KMS-11 (cell line): ENCODE data around the gene CACNG3.
"Not testable (repeated sequence)": the region's sequence is repeated elsewhere in the genome, so short reads cannot be mapped to it uniquely, and the experiment has no call there.

ENCODE experiments used
- H2AFZ ChIP-seq: fragments of 200-600 bp; sonication (generic); 2 replicates; pipeline ENCODE4 v1.6.1; 2016; ENCODE audit warnings: antibody characterized with exemption, mixed run types, low read depth
- H3K27ac ChIP-seq: fragments of 200-600 bp; sonication (generic); 2 replicates; pipeline ENCODE4 v1.6.1; 2016; ENCODE audit warnings: mild to moderate bottlenecking, mixed run types
- H3K27me3 ChIP-seq: fragments of 200-600 bp; sonication (generic); 2 replicates; pipeline ENCODE4 v1.6.1; 2017; ENCODE audit warnings: mild to moderate bottlenecking, low read depth, mixed run types, moderate library complexity; ENCODE audit not compliant: insufficient read depth
- H3K36me3 ChIP-seq: fragments of 200-600 bp; sonication (generic); 2 replicates; pipeline ENCODE4 v1.6.1; 2017; ENCODE audit warnings: mild to moderate bottlenecking, mixed run types; ENCODE audit not compliant: insufficient read depth
- H3K4me1 ChIP-seq: fragments of 200-600 bp; sonication (generic); 2 replicates; pipeline ENCODE4 v1.6.1; 2016; ENCODE audit warnings: mild to moderate bottlenecking, low read depth, mixed run types; ENCODE audit not compliant: poor library complexity, severe bottlenecking
- H3K4me2 ChIP-seq: fragments of 200-600 bp; sonication (generic); 2 replicates; pipeline ENCODE4 v1.7.0; 2016; ENCODE audit warnings: mild to moderate bottlenecking, mixed run types
- H3K4me3 ChIP-seq: fragments of 200-600 bp; sonication (generic); IDR thresholded peaks from 2 replicates; pipeline ENCODE4 v1.6.1; 2017; ENCODE audit warnings: low read depth, low read length, mixed read lengths; ENCODE audit not compliant: insufficient read depth
- H3K79me2 ChIP-seq: fragments of 200-600 bp; sonication (generic); 2 replicates; pipeline ENCODE4 v1.6.1; 2016; ENCODE audit warnings: low read depth, mixed run types; ENCODE audit not compliant: insufficient read depth
- H3K9ac ChIP-seq: fragments of 200-600 bp; sonication (generic); 2 replicates; pipeline ENCODE4 v1.6.1; 2016; ENCODE audit warnings: mild to moderate bottlenecking, mixed run types
- H4K20me1 ChIP-seq: fragments of 200-600 bp; sonication (generic); 2 replicates; pipeline ENCODE4 v1.6.1; 2016; ENCODE audit warnings: mild to moderate bottlenecking, mixed run types; ENCODE audit not compliant: insufficient read depth
- TF ChIP-seq, protein P1 (sequence below): fragments of 200-600 bp; sonication (generic); conservative IDR thresholded peaks from 2 replicates; pipeline ENCODE4 v1.6.1; 2017; ENCODE audit warnings: low read depth, mild to moderate bottlenecking, antibody characterized with exemption, low read length, moderate library complexity, mixed read lengths

The CACNG3 gene

DNA sequence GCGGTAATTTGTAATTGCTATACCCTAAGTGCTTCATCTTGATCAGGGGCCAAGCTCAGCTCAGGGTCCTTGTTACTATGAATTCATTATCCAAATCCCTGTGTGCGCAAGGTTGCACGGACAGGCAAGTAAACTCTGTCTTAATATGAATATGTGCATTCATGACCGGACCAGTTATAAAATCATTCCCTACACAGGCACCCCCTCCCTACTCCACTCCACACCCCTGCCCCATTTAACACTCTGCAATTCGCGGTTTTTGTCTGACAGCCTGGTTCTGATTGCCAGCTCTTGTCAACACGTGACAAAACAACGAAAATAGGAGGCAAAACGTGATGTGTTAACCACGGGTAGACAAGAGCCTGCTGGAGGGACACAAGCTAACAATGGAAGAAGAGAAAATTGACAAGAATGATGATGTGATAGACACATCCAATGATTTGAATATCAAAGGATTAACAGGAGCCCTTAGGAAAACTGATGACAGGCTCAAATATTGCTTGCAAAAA is 76.5 kb downstream of the CACNG3 start:
- Histone ChIP-seq H3K27ac (no peak overlapping the region), H3K36me3 (no peaks in the 10 kb centered on the region), H3K4me3 (no peak overlapping the region), H3K27me3 (no peaks in the 10 kb centered on the region), H3K4me1 (no peaks in the 10 kb centered on the region), H3K9ac (no peak overlapping the region), H2AFZ (no peak overlapping the region), H4K20me1 (no peaks in the 10 kb centered on the region), H3K4me2 (no peak overlapping the region), H3K79me2 (no peaks in the 10 kb centered on the region)
- TF ChIP-seq, protein P1, sequence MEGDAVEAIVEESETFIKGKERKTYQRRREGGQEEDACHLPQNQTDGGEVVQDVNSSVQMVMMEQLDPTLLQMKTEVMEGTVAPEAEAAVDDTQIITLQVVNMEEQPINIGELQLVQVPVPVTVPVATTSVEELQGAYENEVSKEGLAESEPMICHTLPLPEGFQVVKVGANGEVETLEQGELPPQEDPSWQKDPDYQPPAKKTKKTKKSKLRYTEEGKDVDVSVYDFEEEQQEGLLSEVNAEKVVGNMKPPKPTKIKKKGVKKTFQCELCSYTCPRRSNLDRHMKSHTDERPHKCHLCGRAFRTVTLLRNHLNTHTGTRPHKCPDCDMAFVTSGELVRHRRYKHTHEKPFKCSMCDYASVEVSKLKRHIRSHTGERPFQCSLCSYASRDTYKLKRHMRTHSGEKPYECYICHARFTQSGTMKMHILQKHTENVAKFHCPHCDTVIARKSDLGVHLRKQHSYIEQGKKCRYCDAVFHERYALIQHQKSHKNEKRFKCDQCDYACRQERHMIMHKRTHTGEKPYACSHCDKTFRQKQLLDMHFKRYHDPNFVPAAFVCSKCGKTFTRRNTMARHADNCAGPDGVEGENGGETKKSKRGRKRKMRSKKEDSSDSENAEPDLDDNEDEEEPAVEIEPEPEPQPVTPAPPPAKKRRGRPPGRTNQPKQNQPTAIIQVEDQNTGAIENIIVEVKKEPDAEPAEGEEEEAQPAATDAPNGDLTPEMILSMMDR: no peak

DNA sequence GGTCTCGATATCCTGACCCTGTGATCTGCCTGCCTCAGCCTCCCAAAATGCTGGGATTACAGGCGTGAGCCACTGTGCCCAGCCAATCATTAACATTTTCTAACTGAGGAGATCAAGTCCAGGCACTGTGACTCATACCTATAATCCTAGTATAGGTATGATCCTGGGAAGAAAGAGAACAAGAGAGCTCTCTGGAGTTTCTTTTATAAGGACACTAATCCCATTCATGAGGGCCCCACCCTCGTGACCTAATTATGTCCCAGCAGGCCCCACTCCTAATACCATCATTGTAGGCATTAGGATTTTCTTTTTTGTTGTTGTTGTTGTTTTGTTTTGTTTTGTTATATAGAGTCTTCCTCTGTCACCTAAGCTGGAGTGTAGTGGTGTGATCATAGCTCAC is 80.4 kb downstream of the CACNG3 start:
- no peak overlapping the region for H2AFZ ChIP-seq
- no peaks in the 10 kb centered on the region for H3K27me3 ChIP-seq
- H3K4me2 ChIP-seq: no peak overlapping the region
- no peak overlapping the region for H3K4me3 ChIP-seq
- no peaks in the 10 kb centered on the region for H3K79me2 ChIP-seq
- H3K36me3 ChIP-seq: no peaks in the 10 kb centered on the region
- TF ChIP-seq, protein P1: no peak
- no peak overlapping the region for H3K27ac ChIP-seq
- no peak overlapping the region for H3K9ac ChIP-seq
- no peaks in the 10 kb centered on the region for H4K20me1 ChIP-seq
- H3K4me1 ChIP-seq: no peaks in the 10 kb centered on the region

DNA sequence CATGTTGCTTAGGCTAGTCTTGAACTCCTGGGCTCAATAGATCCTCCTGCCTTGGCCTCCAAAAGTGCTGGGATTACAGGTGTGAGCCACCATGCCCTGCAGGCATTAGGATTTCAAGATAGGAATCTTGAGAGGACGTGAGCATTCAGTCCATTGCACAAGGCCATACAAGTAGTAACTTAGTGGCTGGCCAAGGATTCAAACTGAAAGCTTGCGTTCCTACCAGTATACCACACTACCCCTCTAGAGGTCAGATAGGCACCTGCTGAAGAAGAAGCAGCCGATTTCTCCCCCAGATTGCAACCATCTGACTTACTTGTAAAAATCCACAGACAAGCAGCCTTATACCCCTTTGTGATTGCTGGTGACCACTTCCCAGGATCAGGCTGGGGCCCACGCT is 80.9 kb downstream of the CACNG3 start:
- no peaks in the 10 kb centered on the region for H3K4me1 ChIP-seq
- H3K27me3 ChIP-seq: no peaks in the 10 kb centered on the region
- no peaks in the 10 kb centered on the region for H4K20me1 ChIP-seq
- TF ChIP-seq, protein P1: no peak
- H3K4me3 ChIP-seq: no peak overlapping the region
- H3K4me2 ChIP-seq: no peak overlapping the region
- H3K79me2 ChIP-seq: no peaks in the 10 kb centered on the region
- H2AFZ ChIP-seq: no peak overlapping the region
- H3K36me3 ChIP-seq: no peaks in the 10 kb centered on the region
- H3K27ac ChIP-seq: no peak overlapping the region
- no peak overlapping the region for H3K9ac ChIP-seq

GRCh38 chr16:24343829-24344228 is 87.7 kb downstream of the CACNG3 start:
- H3K4me1 ChIP-seq, H3K9ac ChIP-seq, H3K27ac ChIP-seq, H4K20me1 ChIP-seq, H3K79me2 ChIP-seq, H2AFZ ChIP-seq, H3K4me3 ChIP-seq, H3K4me2 ChIP-seq, H3K36me3 ChIP-seq, H3K27me3 ChIP-seq: not testable (repeated sequence)

DNA sequence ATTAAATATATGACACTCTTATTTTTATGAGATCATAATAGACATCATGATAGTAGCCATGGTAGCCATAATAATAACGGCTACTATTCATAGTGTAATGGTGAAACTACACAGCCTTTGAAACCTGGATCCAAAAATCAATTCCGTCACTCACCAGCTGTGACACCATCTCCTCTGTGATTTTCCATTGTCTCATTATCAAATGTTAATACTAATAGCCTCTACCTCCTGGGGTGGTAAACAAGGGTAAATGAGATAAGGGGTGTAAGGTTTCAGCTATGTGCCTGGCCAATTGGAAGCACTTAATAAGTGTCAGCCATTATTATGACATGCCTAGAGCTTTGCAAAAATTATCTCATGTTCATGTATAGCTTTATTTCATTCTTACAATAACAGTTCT is 88.6 kb downstream of the CACNG3 start:
- H3K4me1 ChIP-seq: no peaks in the 10 kb centered on the region

More for the DNA sequence above, 88.6 kb downstream of the CACNG3 start:
- Histone ChIP-seq H3K27ac (no peak overlapping the region), H3K4me2 (no peak overlapping the region), H3K4me3 (no peak overlapping the region), H2AFZ (no peak overlapping the region), H3K27me3 (no peaks in the 10 kb centered on the region), H3K9ac (no peak overlapping the region), H3K36me3 (no peaks in the 10 kb centered on the region), H4K20me1 (no peaks in the 10 kb centered on the region), H3K79me2 (no peaks in the 10 kb centered on the region)
- TF ChIP-seq, protein P1: no peak
